CD4-positive, alpha-beta T cell treated with Interleukin-2 at 100 ng/mL for 4 hours (primary cell): Measurements from ENCODE around the gene CHRNA4.

Experiments used
- DNase-seq: peaks from one replicate; pipeline ENCODE4 v3.0.0-alpha.2; 2020; ENCODE audit warnings: low spot score

The CHRNA4 gene

GRCh38 chr20:63363013-63363957 lies 2.1 kb upstream of the CHRNA4 start:
- DNase-seq = no peak

GRCh38 chr20:63362436-63363009 lies 1.4 kb upstream of the CHRNA4 start:
- no peak for DNase-seq

- DNase-seq = no peak
Measured at GRCh38 chr20:63361519-63362435, 628 bp upstream of the CHRNA4 start.

GRCh38 chr20:63359937-63360849 lies 956 bp downstream of the CHRNA4 start:
- DNase-seq = no peak

GRCh38 chr20:63359164-63359934 lies 1.8 kb downstream of the CHRNA4 start:
- DNase-seq = no peak

GRCh38 chr20:63357921-63358905 lies 2.9 kb downstream of the CHRNA4 start:
- no peak for DNase-seq

- no peak for DNase-seq
Measured at GRCh38 chr20:63356931-63357879, 3.9 kb downstream of the CHRNA4 start.

GRCh38 chr20:63356511-63356910 lies 4.6 kb downstream of the CHRNA4 start:
- DNase-seq = no peak

GRCh38 chr20:63355781-63356295 lies 5.3 kb downstream of the CHRNA4 start:
- DNase-seq = no peak

GRCh38 chr20:63354636-63355350 lies 6.4 kb downstream of the CHRNA4 start:
- DNase-seq = no peak

GRCh38 chr20:63352811-63353221 lies 8.3 kb downstream of the CHRNA4 start:
- no peak for DNase-seq

GRCh38 chr20:63351811-63352591 lies 9.1 kb downstream of the CHRNA4 start:
- DNase-seq = no peak

GRCh38 chr20:63351326-63351700 lies 9.8 kb downstream of the CHRNA4 start:
- DNase-seq = no peak

- DNase-seq = no peak
Measured at GRCh38 chr20:63350597-63351325, 10.4 kb downstream of the CHRNA4 start.

GRCh38 chr20:63350196-63350595 lies 11.0 kb downstream of the CHRNA4 start:
- no peak for DNase-seq

GRCh38 chr20:63349516-63349895 lies 11.6 kb downstream of the CHRNA4 start:
- DNase-seq = no peak
